Progenitor cell of endocrine pancreas (in vitro differentiated cells): ENCODE measurements around the gene ENTPD6. TPM values are rescaled to one million over a fixed set of nuclear protein-coding genes. Genes with fewer than 3 reads are reported as not detected.

ENCODE experiments used
- DNase-seq: peaks from one replicate; pipeline ENCODE4 v3.0.0; 2021; ENCODE audit warnings: low spot score; ENCODE audit not compliant: unreplicated experiment
- H3K27ac Mint-ChIP-seq: 2 replicates; pipeline ENCODE4 v1.8.0; 2021; ENCODE audit warnings: mild to moderate bottlenecking, moderate library complexity, mixed read lengths
- H3K27me3 Mint-ChIP-seq: 2 replicates; pipeline ENCODE4 v1.8.0; 2021; ENCODE audit warnings: mixed read lengths
- H3K36me3 Mint-ChIP-seq: 2 replicates; pipeline ENCODE4 v1.8.0; 2022; ENCODE audit warnings: mixed read lengths; ENCODE audit not compliant: insufficient read depth
- H3K4me1 Mint-ChIP-seq: 2 replicates; pipeline ENCODE4 v1.8.0; 2021; ENCODE audit warnings: low read depth, mixed read lengths
- H3K4me3 Mint-ChIP-seq: 2 replicates; pipeline ENCODE4 v1.8.0; 2021; ENCODE audit warnings: low read depth, mild to moderate bottlenecking, moderate library complexity, mixed read lengths
- H3K9me3 Mint-ChIP-seq: 2 replicates; pipeline ENCODE4 v1.8.0; 2021; ENCODE audit warnings: low read depth, mixed read lengths
- total RNA-seq: library from RNA; stranded (reverse); gene quantifications from 2 replicates; pipeline ENCODE4 v1.2.1, GENCODE V29; 2021
- TF ChIP-seq, protein P1 (sequence below): fragments of 200-600 bp; sonication (generic); IDR thresholded peaks from one replicate; pipeline ENCODE4 v1.5.0; 2021; ENCODE audit warnings: antibody characterized with exemption, mild to moderate bottlenecking; ENCODE audit not compliant: unreplicated experiment

ENTPD6 gene
- total RNA-seq, 1 donor from 2014 or later = 85.1 TPM

DNA sequence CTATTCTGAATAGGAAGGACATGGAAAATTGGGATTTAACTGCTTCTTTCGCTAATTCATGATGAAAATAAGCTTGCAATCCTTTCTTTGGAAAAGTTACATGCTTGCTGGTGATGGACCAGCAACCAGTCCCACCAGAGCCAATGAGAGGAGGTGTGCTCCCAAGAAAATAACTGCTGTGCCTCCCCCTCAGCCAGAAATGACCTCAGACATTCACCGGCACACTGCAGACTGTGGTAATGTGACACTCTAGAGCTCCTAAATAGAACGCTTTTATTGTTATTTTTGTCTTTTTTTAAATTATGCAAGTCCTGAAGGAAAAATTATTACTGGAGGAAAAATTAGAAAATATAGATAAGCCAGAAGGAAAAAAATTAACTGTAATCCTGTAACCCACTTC lies 55.0 kb downstream of the ENTPD6 start:
- H3K36me3 Mint-ChIP-seq = no peaks in the 10 kb centered on the region
- DNase-seq = no peak
- no peak overlapping the region for H3K4me3 Mint-ChIP-seq
- no peak overlapping the region for H3K27ac Mint-ChIP-seq
- peaks cover 31% of the 10 kb centered on the region for H3K4me1 Mint-ChIP-seq
- TF ChIP-seq, protein P1, sequence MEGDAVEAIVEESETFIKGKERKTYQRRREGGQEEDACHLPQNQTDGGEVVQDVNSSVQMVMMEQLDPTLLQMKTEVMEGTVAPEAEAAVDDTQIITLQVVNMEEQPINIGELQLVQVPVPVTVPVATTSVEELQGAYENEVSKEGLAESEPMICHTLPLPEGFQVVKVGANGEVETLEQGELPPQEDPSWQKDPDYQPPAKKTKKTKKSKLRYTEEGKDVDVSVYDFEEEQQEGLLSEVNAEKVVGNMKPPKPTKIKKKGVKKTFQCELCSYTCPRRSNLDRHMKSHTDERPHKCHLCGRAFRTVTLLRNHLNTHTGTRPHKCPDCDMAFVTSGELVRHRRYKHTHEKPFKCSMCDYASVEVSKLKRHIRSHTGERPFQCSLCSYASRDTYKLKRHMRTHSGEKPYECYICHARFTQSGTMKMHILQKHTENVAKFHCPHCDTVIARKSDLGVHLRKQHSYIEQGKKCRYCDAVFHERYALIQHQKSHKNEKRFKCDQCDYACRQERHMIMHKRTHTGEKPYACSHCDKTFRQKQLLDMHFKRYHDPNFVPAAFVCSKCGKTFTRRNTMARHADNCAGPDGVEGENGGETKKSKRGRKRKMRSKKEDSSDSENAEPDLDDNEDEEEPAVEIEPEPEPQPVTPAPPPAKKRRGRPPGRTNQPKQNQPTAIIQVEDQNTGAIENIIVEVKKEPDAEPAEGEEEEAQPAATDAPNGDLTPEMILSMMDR = no peak
- no peaks in the 10 kb centered on the region for H3K27me3 Mint-ChIP-seq
- H3K9me3 Mint-ChIP-seq = no peaks in the 10 kb centered on the region

DNA sequence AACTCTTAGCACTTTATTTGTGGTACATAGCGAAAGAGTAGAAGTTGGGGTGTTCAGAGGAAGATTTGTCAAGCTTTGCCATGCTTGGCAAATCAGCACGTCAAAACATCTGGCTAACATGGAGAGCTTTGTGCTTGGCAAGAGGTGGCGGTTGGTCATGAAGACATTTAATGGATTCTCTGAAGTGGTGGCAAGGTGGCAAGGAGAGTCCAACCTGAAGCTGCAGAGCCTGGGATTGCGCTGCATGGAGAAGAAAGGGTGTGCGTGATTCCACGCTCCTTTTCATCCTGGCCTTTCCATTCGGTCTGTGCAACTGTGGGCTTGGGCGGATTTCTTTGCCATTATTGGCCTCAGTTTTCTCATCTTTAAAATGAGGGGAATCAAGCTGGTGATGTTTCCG lies 55.5 kb downstream of the ENTPD6 start:
- no peak overlapping the region for H3K4me3 Mint-ChIP-seq
- peaks cover 29% of the 10 kb centered on the region for H3K4me1 Mint-ChIP-seq
- no peak overlapping the region for H3K27ac Mint-ChIP-seq
- no peaks in the 10 kb centered on the region for H3K9me3 Mint-ChIP-seq
- no peaks in the 10 kb centered on the region for H3K36me3 Mint-ChIP-seq
- TF ChIP-seq, protein P1 = no peak
- H3K27me3 Mint-ChIP-seq = no peaks in the 10 kb centered on the region
- DNase-seq = no peak

DNA sequence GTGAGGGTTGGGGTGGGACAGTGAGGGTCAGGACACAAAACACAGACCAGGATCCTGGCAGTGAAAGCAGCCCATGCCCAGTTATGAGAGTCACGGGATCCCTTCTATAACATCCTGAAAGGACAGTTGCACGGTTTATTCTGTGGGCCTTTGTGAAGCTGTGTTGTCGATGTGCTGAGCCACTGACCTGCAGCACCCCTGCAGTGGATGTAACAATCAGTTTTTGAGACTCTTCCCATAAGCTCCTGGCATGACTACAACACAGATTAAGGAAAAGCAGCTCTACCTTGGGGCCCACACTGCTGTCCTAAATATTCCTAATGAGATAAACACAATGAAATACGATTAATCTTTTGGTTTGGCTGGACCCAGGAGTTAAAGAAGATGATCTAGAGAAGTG lies 56.0 kb downstream of the ENTPD6 start:
- Mint-ChIP-seq H3K9me3 (no peaks in the 10 kb centered on the region), H3K27ac (no peak overlapping the region), H3K4me1 (peaks cover 23% of the 10 kb centered on the region), H3K36me3 (no peaks in the 10 kb centered on the region), H3K4me3 (no peak overlapping the region), H3K27me3 (no peaks in the 10 kb centered on the region)
- DNase-seq = no peak
- TF ChIP-seq, protein P1 = no peak

DNA sequence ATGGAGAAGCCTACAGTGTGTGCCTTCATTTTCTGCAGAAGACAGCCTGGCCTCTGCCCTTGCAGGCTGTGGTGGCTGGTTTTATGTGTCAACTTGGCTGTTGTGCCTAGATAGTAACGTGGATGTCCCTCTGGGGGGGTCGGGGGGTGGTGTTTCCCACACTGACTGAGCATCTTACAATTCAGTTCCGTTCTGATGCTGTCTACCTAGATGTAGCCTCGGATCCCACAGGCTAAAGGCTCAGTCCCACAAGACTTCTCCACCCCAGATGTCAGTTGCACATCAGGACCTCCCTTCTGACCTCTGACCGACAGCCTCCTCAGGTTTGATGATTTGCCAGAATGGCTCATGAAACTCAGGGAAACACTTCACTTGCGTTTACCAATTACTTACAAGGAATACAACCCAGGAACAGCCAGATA lies 56.7 kb downstream of the ENTPD6 start:
- no peaks in the 10 kb centered on the region for H3K36me3 Mint-ChIP-seq
- H3K9me3 Mint-ChIP-seq = no peaks in the 10 kb centered on the region
- peaks cover 17% of the 10 kb centered on the region for H3K4me1 Mint-ChIP-seq
- TF ChIP-seq, protein P1 = no peak
- H3K27me3 Mint-ChIP-seq = no peaks in the 10 kb centered on the region
- DNase-seq = no peak
- H3K27ac Mint-ChIP-seq = no peak overlapping the region
- H3K4me3 Mint-ChIP-seq = no peak overlapping the region

DNA sequence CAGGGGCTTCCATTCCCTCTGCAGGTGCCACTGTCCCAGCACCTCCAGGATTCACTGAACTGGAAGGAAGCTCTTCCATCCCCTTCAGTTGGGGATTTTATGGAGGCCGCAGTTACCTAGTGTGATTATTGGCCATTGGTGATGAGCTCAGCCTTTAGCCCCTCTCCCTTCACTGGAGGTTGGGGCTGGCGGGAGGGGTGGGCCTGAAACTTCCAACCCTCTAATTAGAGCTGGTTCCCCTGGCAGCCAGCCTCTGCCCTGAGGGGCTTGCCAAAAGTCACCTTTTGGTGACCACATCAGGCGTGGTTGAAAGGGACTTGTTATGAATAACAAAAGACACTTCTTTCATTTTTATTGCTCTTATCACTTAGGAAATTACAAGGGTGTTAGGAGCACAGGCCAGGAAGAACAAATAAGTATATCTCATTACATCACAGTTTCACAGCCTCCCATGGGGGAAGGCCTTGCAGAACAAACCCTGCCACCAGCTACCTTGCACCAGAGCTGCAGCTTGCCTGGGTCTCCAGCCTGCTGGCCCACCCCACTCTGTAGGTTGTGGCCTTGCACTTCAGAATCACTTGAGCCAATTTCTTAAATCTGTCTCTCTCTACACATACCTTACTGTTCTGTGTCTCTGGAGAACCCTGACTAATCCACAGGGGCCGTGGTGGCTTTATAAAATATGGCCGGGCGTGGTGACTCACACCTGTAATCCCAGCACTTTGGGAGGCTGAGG lies 57.3 kb downstream of the ENTPD6 start:
- Mint-ChIP-seq H3K27ac (no peak overlapping the region), H3K27me3 (no peaks in the 10 kb centered on the region), H3K4me1 (peaks cover 17% of the 10 kb centered on the region), H3K36me3 (peaks cover under 1% of the 10 kb centered on the region), H3K9me3 (no peaks in the 10 kb centered on the region), H3K4me3 (no peak overlapping the region)
- TF ChIP-seq, protein P1 = no peak
- DNase-seq = no peak
